ENCODE measurements around the gene TSPAN15.

Gene TSPAN15

DNA sequence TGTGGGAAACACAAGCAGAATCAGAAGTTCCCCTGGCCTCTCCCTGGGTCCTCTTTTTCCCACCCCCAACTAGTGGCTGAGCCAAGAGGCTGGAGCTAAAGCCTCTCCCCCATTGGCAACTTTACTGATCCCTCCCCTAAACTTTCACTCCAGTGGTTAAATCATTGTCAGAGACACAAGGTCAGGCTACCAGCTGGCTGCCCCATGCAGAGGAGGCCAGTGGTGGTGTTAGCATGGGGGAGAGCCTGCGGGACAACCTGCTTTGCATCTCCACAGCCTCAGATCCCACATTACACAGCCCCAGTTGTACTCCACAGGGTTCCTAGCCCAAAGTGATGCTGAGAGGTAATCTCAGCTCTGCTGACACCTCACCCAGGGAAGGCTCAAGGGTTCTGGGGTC lies 101.0 kb downstream of the TSPAN15 start:
- TF ChIP-seq, protein P1, sequence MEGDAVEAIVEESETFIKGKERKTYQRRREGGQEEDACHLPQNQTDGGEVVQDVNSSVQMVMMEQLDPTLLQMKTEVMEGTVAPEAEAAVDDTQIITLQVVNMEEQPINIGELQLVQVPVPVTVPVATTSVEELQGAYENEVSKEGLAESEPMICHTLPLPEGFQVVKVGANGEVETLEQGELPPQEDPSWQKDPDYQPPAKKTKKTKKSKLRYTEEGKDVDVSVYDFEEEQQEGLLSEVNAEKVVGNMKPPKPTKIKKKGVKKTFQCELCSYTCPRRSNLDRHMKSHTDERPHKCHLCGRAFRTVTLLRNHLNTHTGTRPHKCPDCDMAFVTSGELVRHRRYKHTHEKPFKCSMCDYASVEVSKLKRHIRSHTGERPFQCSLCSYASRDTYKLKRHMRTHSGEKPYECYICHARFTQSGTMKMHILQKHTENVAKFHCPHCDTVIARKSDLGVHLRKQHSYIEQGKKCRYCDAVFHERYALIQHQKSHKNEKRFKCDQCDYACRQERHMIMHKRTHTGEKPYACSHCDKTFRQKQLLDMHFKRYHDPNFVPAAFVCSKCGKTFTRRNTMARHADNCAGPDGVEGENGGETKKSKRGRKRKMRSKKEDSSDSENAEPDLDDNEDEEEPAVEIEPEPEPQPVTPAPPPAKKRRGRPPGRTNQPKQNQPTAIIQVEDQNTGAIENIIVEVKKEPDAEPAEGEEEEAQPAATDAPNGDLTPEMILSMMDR (IDR thresholded peaks at IDR 0.05; ENCODE audit: insufficient read depth, missing control alignments): no peak
- FAIRE-seq: no peak

DNA sequence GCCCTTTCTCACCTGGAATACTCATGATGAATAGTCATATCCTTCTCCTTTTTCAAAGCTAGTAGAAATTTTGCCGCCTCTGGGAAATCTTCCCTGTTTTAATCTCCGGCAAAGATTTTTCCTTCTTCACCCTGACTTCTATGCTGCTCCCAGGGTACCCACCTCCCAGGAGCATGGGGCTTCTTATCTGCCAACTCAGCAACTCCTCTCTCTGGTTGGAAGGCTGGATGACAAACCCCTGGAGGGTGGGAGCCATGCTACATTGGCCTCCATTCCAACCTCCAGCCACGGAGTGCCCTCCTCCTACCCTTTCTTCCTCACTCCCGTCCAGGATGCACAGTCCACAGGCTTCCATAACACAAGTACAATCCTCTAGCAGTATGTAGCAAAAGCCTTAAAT lies 102.1 kb downstream of the TSPAN15 start:
- FAIRE-seq: no peak
- no peak for DNase-seq (ENCODE audit: insufficient read length, low spot score)

More for the DNA sequence above, 101.0 kb downstream of the TSPAN15 start:
- DNase-seq (ENCODE audit: insufficient read length, low spot score): no peak

DNA sequence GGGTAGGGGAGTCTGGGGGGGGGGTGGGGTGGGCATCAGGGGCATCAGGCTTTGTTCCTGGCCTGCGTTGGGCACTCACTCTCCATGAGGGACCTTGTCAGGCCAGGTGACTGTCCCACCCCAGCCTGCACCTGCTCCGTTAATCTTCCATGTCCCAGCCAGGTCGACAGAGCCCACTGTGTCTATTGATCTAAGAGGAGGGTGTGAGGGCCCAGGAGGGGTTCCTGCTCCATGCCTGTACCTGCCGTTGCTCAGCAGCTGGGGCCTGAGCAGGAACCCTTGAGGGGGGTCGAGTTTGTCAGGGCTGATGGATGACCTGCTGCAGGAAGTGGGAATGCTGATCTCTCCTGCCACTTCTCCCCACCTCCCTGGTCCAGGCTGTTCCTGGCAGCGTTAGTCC lies 103.3 kb downstream of the TSPAN15 start:
- TF ChIP-seq, protein P1 (IDR thresholded peaks at IDR 0.05; ENCODE audit: insufficient read depth, missing control alignments): no peak
- no peak for FAIRE-seq

More for the DNA sequence above, 102.1 kb downstream of the TSPAN15 start:
- TF ChIP-seq, protein P1 (IDR thresholded peaks at IDR 0.05; ENCODE audit: insufficient read depth, missing control alignments): no peak

More for the DNA sequence above, 103.3 kb downstream of the TSPAN15 start:
- DNase-seq (ENCODE audit: insufficient read length, low spot score): no peak

Measured in D721Med (cell line).